Measurements from ENCODE around the gene AP2A1.

GRCh38 chr19:49749055-49749716 is 17.6 kb upstream of the AP2A1 start:
- TF ChIP-seq RAD21 (IDR thresholded peaks at IDR 0.05; ENCODE audit: low read depth) (no peak), CEBPB (IDR thresholded peaks at IDR 0.05) (no peak), ZBTB7A (IDR thresholded peaks at IDR 0.05; ENCODE audit: low read depth) (no peak), NFIC (IDR thresholded peaks at IDR 0.05) (no peak)

Data from Ishikawa (cell line).